Spinal cord (tissue), 10 donors: Measurements from ENCODE around the gene BLID. TPM values are rescaled to one million over a fixed set of nuclear protein-coding genes. Genes with fewer than 3 reads are reported as not detected.
A peak's percentile ranks its signal among the peaks of the same experiment; 100 is the strongest.

Experiments
- DNase-seq, 6 donors: peaks; one replicate each; pipeline versions ENCODE4 v3.0.0 to v3.0.0-alpha.2; 2013 to 2015; ENCODE audit warnings: low spot score in 6 of 6, low read depth in 4 of 6
- H3K27ac ChIP-seq: one replicate; pipeline ENCODE4 v1.5.1; 2013; ENCODE audit warnings: low read depth, low read length, control low read depth
- H3K27me3 ChIP-seq: one replicate; pipeline ENCODE4 v1.6.1; 2013; ENCODE audit warnings: low read length; ENCODE audit not compliant: control insufficient read depth, insufficient read depth
- H3K36me3 ChIP-seq: one replicate; pipeline ENCODE4 v1.6.1; 2013; ENCODE audit warnings: low read length; ENCODE audit not compliant: control insufficient read depth, insufficient read depth
- H3K4me1 ChIP-seq: one replicate; pipeline ENCODE4 v1.6.1; 2013; ENCODE audit warnings: low read length; ENCODE audit not compliant: control insufficient read depth, insufficient read depth
- H3K4me3 ChIP-seq: one replicate; pipeline ENCODE4 v1.5.1; 2013; ENCODE audit warnings: low read depth, low read length, control low read depth
- H3K9me3 ChIP-seq: one replicate; pipeline ENCODE4 v1.6.1; 2013; ENCODE audit warnings: low read length; ENCODE audit not compliant: control insufficient read depth, insufficient read depth
- WGBS: methylation state at CpG from one replicate; pipeline ENCODE4 v1.1.5; 2013; ENCODE audit warnings: missing lambda C conversion rate; ENCODE audit not compliant: insufficient coverage; 5-methylcytosine and 5-hydroxymethylcytosine counted together
- polyA plus RNA-seq, 2 donors: library from polyadenylated mRNA; unstranded; fragments of 120-200 nt; gene quantifications; one replicate each; pipeline ENCODE4 v1.2.1, GENCODE V29; 2013; ENCODE audit not compliant: insufficient read length in 2 of 2
- total RNA-seq, 2 donors: library from RNA; depleted of rRNA in 1 of 2; stranded (reverse); fragments of 120-200 nt in 1 of 2; fragments of >200 nt in 1 of 2; gene quantifications; one replicate each; pipeline versions ENCODE4 v1.2.3 to v1.2.4, GENCODE V29; 2013 to 2014
- donor health status: healthy.

The BLID gene
- total and polyA plus RNA-seq, 4 donors: 5.0 to 6.2 TPM; not detected in 2

GRCh38 chr11:122094836-122095235, 21.2 kb downstream of the BLID start:
- Histone ChIP-seq H3K27ac (peak overlapping the region; percentile 99), H3K27me3 (no peaks in the 10 kb centered on the region), H3K4me1 (no peaks in the 10 kb centered on the region), H3K4me3 (peak overlapping the region; percentile 82), H3K36me3 (no peaks in the 10 kb centered on the region), H3K9me3 (no peaks in the 10 kb centered on the region)
- peak in 2 of 6 donors; percentile 67 to 90 for DNase-seq
- no CpG with 5 or more reads among the region's 4 CpGs for WGBS

DNA sequence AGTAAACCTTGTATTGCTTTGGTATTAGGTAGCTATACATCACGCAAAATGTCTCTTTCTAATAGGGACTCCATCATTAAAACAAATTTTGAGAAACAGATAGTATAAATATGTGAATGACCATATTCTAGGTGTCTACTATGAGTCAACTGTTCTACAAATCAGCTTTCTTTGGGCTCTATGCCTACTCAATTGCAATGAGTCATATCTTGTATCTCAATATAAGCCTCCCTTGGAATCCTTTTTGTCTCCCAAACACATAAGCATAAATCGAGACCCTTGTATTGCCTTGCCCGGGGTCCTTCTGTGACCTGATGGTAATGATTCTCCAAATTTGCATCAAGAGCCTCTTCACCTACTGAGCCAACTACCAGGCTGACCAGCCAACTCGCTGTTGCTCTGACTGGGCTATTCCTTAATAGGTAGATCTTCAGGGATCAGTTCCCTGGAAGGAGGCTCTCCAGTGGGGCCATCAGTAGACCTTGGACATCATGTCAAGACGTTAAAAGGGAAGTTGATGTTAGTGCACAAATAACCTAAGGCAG, 22.2 kb downstream of the BLID start:
- H3K27ac ChIP-seq: peak overlapping the region; percentile 99
- H3K36me3 ChIP-seq: no peaks in the 10 kb centered on the region
- H3K27me3 ChIP-seq: no peaks in the 10 kb centered on the region
- no peaks in the 10 kb centered on the region for H3K9me3 ChIP-seq
- DNase-seq: peak in 1 of 6 donors; percentile 70
- WGBS: 9% methylated on average over 2 of the region's 5 CpGs
- peak overlapping the region; percentile 82 for H3K4me3 ChIP-seq
- H3K4me1 ChIP-seq: no peaks in the 10 kb centered on the region

GRCh38 chr11:122091835-122092234, 24.2 kb downstream of the BLID start:
- H3K9me3 ChIP-seq: no peaks in the 10 kb centered on the region
- H3K27ac ChIP-seq: no peak overlapping the region
- no peak overlapping the region for H3K4me3 ChIP-seq
- peak in 2 of 6 donors; percentile 35 to 69 for DNase-seq
- peaks cover 6% of the 10 kb centered on the region for H3K36me3 ChIP-seq
- H3K27me3 ChIP-seq: no peaks in the 10 kb centered on the region
- no peaks in the 10 kb centered on the region for H3K4me1 ChIP-seq
- WGBS: 93% methylated on average over 1 of the region's 1 CpG

GRCh38 chr11:122089111-122089510, 26.9 kb downstream of the BLID start:
- Histone ChIP-seq H3K27ac (no peak overlapping the region), H3K4me3 (no peak overlapping the region), H3K36me3 (peaks cover 6% of the 10 kb centered on the region), H3K4me1 (no peaks in the 10 kb centered on the region), H3K27me3 (no peaks in the 10 kb centered on the region), H3K9me3 (no peaks in the 10 kb centered on the region)
- WGBS: no CpG with 5 or more reads among the region's 1 CpG
- DNase-seq: no peak

DNA sequence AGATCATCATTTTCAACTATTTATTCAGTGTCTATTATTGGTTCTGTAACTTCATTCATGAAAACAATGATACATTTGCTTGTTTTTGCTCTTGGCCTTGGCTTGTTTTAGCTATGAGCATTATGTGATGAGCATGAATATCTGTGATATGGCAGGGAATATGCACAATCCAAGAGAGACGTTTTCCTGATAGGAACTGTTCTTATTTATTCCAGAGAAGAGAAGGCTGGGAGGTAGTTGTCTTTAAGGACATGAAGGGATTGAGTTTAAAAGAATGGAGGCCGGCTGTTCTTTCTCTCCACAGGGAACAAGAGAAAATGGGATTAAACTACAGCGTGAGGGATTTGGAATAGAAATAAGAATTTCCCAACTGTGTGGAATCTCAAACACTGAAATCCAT, 30.3 kb downstream of the BLID start:
- Histone ChIP-seq H3K9me3 (no peaks in the 10 kb centered on the region), H3K4me3 (no peak overlapping the region), H3K27me3 (no peaks in the 10 kb centered on the region), H3K36me3 (peaks cover 6% of the 10 kb centered on the region), H3K4me1 (peaks cover 2% of the 10 kb centered on the region), H3K27ac (peak overlapping the region; percentile 5)
- 36% methylated on average over 2 of the region's 3 CpGs for WGBS
- peak in 2 of 6 donors; percentile 50 to 56 for DNase-seq

- no peak overlapping the region for H3K4me3 ChIP-seq
- peaks cover 4% of the 10 kb centered on the region for H3K4me1 ChIP-seq
- no peak overlapping the region for H3K27ac ChIP-seq
- 63% methylated on average over 1 of the region's 1 CpG for WGBS
- peak in 2 of 6 donors; percentile 53 to 75 for DNase-seq
- H3K9me3 ChIP-seq: no peaks in the 10 kb centered on the region
- peaks cover 6% of the 10 kb centered on the region for H3K36me3 ChIP-seq
- H3K27me3 ChIP-seq: no peaks in the 10 kb centered on the region
These were observed 30.8 kb downstream of the BLID start for GRCh38 chr11:122085264-122085663.

- Histone ChIP-seq H3K9me3 (no peaks in the 10 kb centered on the region), H3K36me3 (no peaks in the 10 kb centered on the region), H3K4me3 (no peak overlapping the region), H3K27me3 (no peaks in the 10 kb centered on the region), H3K4me1 (peaks cover 4% of the 10 kb centered on the region), H3K27ac (no peak overlapping the region)
- no peak for DNase-seq
- WGBS: no CpG with 5 or more reads among the region's 2 CpGs
These were observed 33.8 kb downstream of the BLID start for GRCh38 chr11:122082205-122082604.

DNA sequence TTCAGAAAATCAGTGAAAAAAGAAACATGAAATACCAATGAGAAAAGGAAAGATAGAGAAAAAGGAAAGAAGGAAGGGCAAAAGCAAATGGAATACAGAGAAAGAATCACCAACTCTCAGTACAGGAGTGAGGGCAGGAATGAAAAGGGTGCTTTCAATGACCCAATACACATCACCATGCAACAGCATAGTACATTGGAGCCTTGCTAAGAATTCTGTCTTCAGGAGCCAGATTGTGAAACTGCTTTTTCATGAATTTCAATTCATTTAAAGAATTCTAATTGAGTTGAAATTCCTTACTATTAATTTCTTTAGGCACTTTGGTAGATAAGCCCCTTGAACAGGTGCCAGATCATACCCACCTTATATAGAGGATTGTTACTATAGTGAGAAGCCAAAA, 34.9 kb downstream of the BLID start:
- H3K9me3 ChIP-seq: no peaks in the 10 kb centered on the region
- H3K4me1 ChIP-seq: peaks cover 4% of the 10 kb centered on the region
- no peaks in the 10 kb centered on the region for H3K36me3 ChIP-seq
- H3K27ac ChIP-seq: no peak overlapping the region
- no peaks in the 10 kb centered on the region for H3K27me3 ChIP-seq
- peak in 1 of 6 donors; percentile 40 for DNase-seq
- H3K4me3 ChIP-seq: no peak overlapping the region

- no CpG with 5 or more reads among the region's 1 CpG for WGBS
- H3K36me3 ChIP-seq: no peaks in the 10 kb centered on the region
- peaks cover 4% of the 10 kb centered on the region for H3K4me1 ChIP-seq
- H3K27ac ChIP-seq: no peak overlapping the region
- no peak overlapping the region for H3K4me3 ChIP-seq
- H3K27me3 ChIP-seq: no peaks in the 10 kb centered on the region
- no peaks in the 10 kb centered on the region for H3K9me3 ChIP-seq
- DNase-seq: no peak
These were observed 38.6 kb downstream of the BLID start for GRCh38 chr11:122077459-122077858.

DNA sequence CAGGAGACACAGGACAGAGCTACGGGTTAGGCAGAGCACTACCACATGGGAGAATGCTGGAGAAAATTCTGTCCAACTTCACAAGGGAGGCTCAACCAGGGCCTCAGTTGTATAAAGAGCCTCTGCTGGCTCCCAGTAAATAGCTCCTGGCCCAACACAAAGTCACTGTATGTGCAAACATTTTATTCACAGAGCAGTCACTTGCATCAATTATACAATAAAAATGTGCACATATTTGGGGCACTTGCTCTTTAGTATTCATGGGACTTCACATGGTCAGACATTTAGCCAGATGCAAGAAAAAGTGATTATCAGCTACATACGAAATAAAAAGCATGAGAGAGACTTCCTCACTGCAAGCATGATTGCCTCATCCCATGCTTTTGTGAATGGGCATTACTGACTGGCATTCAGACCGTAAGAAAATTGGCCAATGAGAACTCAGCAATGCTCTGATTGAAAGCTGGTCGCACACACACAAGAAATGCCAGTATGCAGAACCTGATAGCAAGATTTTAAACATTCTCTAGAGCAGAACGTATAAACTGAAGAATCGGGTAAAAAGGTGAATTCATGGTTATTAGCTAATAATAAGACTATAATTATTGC, 39.4 kb downstream of the BLID start:
- WGBS: 72% methylated on average over 2 of the region's 6 CpGs
- Histone ChIP-seq H3K36me3 (no peaks in the 10 kb centered on the region), H3K4me3 (no peak overlapping the region), H3K27me3 (no peaks in the 10 kb centered on the region), H3K4me1 (peaks cover 9% of the 10 kb centered on the region), H3K27ac (no peak overlapping the region), H3K9me3 (no peaks in the 10 kb centered on the region)
- DNase-seq: peak in 2 of 6 donors; percentile 60 to 61
